ENCODE results near the gene KATNB1.
"Not testable (repeated sequence)": the region's sequence is repeated elsewhere in the genome, so short reads cannot be mapped to it uniquely, and the experiment has no call there.

Gene KATNB1

GRCh38 chr16:57743886-57744641, 8.5 kb downstream of the KATNB1 start:
- DNase-seq (ENCODE audit: low read depth in 2 of 2): no peak

GRCh38 chr16:57744642-57744903, 9.0 kb downstream of the KATNB1 start:
- no peak for DNase-seq (ENCODE audit: low read depth in 2 of 2)

GRCh38 chr16:57745768-57746167, 10.2 kb downstream of the KATNB1 start:
- DNase-seq (ENCODE audit: low read depth in 2 of 2): no peak

- not testable (repeated sequence) for DNase-seq (ENCODE audit: low read depth in 2 of 2)
These were observed 10.7 kb downstream of the KATNB1 start for GRCh38 chr16:57746316-57746715.

- no peak for DNase-seq (ENCODE audit: low read depth in 2 of 2)
These were observed 11.5 kb downstream of the KATNB1 start for GRCh38 chr16:57747091-57747490.

- no peak for DNase-seq (ENCODE audit: low read depth in 2 of 2)
These were observed 11.9 kb downstream of the KATNB1 start for GRCh38 chr16:57747496-57747895.

- DNase-seq (ENCODE audit: low read depth in 2 of 2): no peak
These were observed 12.4 kb downstream of the KATNB1 start for GRCh38 chr16:57747996-57748395.

GRCh38 chr16:57748596-57748995, 13.0 kb downstream of the KATNB1 start:
- DNase-seq (ENCODE audit: low read depth in 2 of 2): no peak

GRCh38 chr16:57749101-57749692, 13.6 kb downstream of the KATNB1 start:
- no peak for DNase-seq (ENCODE audit: low read depth in 2 of 2)

- DNase-seq (ENCODE audit: low read depth in 2 of 2): no peak
These were observed 14.4 kb downstream of the KATNB1 start for GRCh38 chr16:57749856-57750452.

GRCh38 chr16:57750796-57751538, 15.4 kb downstream of the KATNB1 start:
- no peak for DNase-seq (ENCODE audit: low read depth in 2 of 2)

GRCh38 chr16:57751539-57752202, 16.1 kb downstream of the KATNB1 start:
- DNase-seq (ENCODE audit: low read depth in 2 of 2): no peak

GRCh38 chr16:57752203-57752580, 16.6 kb downstream of the KATNB1 start:
- no peak for DNase-seq (ENCODE audit: low read depth in 2 of 2)

GRCh38 chr16:57752581-57753447, 17.2 kb downstream of the KATNB1 start:
- DNase-seq (ENCODE audit: low read depth in 2 of 2): no peak

GRCh38 chr16:57753448-57754353, 18.1 kb downstream of the KATNB1 start:
- DNase-seq (ENCODE audit: low read depth in 2 of 2): no peak

GRCh38 chr16:57754354-57755060, 18.9 kb downstream of the KATNB1 start:
- DNase-seq (ENCODE audit: low read depth in 2 of 2): no peak

- no peak for DNase-seq (ENCODE audit: low read depth in 2 of 2)
These were observed 19.6 kb downstream of the KATNB1 start for GRCh38 chr16:57755061-57755684.

GRCh38 chr16:57755726-57756423, 20.3 kb downstream of the KATNB1 start:
- DNase-seq (ENCODE audit: low read depth in 2 of 2): no peak

Data from activated CD8-positive, alpha-beta memory T cell treated with anti-CD3 and anti-CD28 coated beads for 4 hours (primary cell).